Activated CD4-positive, CD25-positive, alpha-beta regulatory T cell (primary cell): ENCODE results near the gene WT1.

Experiments
- DNase-seq, 4 experiments: peaks; one replicate each; lab custom pipeline; 2025; lab: John Stamatoyannopoulos, UW

WT1 gene

DNA sequence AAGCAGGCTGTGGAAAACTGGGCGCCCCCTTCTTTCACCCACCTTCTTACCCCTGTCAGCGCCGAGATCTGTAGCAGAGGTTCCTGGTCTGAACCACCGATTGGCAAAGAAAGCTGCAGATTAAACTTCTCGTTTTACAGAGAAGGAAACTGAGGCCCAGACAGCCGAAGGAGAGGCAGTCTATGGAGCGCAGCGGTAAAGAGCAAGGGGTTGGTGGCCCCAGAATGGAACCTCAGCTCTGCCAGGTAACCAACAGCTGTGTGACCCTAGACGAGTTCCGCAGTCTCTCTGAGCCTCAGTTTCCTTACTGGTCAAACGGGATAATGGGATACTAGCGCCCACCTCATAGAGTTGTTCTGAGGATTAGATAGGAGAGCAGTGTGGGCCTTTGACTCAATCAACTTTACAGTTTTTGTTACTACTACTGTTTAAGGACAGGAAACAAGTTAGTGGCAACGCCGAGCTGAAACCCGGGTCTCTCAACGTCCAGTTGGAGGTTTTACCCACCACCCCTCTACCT is 3.1 kb upstream of the WT1 start:
- DNase-seq, result no peak

DNA sequence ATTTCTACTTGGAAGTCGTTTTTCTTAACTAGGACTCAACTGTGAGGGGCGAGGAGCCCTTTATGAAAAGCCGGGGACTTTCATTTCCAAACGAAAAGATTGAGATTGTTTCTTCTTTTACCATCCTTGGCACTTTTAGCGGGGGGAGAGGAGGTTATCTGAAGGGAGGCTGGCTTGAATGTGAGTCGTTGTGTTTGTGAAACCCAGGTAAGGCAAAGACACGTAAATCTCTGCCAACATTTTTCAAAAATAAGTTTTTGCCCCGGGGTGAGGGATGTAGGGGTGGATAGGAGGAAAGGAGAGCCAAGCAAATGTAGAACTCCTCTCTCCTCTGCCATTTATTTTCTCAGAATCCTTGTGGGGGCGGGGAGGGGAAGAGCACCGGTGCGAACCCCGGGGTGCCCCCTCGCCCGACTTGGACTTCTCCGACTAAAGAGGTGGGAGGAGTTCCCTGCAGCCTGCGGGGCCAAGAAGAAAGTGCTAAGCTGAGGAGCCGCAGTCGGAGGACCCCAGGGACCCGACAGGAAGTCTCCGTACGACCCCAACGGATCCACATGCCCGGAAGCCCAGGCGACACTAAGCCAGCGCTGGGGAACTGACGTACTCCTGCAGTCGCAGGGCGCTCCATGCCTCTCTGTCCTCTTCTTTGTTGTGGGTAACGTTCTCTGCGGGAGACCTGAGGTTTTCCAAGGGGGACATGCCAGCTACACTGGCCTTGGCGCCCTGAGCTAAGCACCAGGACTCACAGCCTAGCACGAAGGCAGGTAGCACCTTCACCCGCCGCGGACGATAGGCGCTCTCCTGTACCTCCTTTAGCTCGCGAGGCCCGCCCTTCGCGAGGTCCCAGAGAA is 2.4 kb upstream of the WT1 start:
- DNase-seq, result no peak

DNA sequence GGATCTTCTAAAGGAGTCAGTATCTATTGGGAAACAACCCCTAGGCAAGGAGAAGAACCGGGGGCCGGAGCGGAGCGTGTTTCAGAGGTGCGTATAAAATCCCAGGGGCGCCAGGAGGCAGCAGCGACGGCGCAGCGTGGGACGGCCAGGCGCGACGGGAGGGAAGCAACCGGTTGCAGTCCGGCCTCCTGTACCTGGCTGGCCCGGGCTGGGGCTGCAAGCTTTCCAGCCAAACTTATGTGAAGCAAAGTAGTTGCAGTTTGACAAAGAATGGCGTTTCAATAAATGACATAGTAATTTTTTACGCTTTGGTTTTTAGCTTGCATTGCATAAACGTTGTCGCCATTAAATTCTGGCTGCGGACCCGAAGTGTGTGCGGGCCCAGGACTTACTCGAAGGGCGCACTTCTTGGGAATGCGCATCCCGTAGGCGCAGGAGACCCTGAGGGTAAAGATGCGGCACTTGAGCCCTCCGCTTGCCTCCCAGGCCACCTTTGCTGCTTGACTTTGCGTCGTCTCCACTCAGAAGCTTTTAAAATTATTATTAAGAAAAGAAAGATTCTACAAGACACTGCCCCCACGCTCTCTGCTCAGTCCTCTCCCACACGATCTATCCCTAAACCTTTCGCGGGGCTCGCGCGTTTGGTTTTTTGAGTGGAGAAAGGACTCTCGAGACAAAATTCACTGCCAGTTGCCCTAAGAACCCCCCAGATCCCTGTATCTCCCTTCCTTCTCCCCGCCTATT is 1.6 kb upstream of the WT1 start:
- no peak for DNase-seq

DNA sequence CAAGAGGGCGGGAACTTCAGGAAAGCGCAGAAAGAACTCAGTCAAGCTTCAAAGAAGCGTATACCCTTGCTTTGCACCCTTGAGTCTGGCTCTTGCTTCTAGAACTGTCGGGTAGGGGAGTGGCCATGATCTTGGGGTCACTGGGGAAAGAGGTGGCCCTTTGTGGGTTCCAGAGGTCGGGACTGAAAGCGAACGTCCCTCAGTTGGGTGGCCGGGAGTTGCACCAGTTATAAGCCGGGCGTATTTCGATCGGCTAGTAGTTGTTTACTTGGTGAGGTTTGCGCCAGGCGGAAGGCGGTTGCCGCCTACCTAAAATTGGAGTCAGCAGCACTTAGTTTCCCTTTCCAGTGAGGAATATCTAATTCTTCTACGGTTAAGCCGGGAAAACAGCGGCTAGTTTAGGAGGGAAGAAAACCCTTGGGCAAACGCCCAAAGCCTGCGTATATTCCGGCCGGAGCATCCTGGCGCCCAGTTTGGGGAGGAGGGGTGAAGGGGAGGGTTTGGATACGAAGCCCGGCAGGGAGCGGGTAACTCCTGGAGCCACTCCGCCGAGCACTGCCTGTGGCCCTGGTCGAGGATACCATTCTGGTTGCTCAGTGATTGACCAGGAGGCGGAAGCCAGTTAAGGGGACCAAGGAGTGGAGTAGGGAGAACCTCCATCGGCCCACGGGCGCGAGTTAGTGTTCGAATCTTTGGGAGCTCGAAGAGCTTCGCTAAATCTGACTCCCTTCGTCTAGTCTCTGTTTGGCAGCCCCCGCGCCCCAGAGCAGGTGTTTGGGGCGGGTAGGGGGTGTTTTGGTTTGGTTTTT is 807 bp upstream of the WT1 start:
- no peak for DNase-seq

DNA sequence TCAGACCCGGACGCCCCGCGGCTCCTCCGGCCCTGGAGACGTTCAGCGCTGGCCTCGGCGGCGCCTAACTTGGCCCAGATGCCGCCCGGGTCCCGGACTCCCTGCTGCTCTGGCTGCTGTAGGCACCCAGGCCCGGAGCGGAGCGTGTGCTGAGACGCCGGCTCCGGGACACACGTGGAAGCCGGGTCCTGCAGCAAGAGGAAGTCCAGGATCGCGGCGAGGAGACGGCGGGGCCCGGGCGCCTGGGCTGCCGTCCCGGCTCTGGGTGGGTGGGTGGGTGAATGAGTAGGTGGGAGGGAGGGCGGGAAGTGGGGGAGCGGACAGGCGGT is 223 bp downstream of the WT1 start:
- DNase-seq, result no peak

DNA sequence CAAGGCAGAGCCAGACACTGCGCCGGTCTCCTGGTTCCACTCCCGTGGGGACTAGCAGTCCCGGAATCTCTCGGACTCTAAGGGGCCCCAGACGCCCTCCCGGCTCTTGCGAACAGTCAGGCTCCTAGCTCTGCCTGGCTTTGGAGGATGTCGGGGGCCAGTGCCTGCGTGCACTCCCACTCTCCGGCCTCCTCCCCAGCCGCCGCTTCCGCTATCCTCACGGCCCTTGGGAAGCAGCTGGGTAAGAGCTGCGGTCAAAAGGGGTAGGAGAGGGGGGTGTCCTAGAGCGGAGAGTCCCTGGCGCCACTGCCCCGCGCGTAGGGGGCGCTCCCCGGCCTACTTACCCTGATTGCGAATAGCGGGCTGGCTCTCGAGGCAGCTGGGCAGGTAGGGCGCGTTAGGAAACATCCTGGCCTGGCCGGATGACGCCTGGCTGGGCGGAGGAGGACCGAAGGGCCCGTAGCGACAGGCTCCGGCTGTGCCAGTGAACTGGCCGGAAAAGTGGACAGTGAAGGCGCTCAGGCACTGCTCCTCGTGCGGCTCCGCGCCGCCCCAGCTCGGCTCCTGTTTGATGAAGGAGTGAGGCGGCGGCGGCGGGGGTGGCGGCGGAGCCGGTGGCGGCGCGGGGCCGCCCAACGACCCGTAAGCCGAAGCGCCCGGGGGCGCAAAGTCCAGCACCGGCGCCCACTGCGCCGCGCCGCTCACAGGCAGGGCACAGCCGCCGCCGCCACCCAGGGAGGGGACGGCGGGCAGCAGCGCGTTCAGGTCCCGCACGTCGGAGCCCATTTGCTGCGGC is 785 bp downstream of the WT1 start:
- no peak for DNase-seq

DNA sequence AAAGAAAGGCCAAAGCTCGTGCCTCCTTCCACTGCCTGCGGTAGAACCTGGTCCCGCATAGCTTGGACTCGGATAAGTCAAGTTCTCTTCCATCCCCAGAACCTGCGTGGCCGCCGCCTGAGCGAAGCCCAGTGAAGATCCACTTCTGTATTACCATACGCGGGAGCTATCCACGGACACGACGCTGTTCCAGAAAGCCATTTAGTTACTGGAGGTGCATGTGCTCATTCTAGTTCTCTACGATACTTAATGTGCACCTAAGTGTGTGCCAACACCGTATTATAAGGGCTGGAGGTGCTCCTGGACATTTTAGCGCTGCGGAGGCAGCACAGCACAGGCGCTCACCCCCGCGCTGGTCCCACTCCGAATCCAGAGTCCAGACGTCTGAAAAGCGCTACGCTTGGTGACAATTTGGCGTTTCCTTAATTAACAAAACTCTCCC is 1.4 kb downstream of the WT1 start:
- no peak for DNase-seq

DNA sequence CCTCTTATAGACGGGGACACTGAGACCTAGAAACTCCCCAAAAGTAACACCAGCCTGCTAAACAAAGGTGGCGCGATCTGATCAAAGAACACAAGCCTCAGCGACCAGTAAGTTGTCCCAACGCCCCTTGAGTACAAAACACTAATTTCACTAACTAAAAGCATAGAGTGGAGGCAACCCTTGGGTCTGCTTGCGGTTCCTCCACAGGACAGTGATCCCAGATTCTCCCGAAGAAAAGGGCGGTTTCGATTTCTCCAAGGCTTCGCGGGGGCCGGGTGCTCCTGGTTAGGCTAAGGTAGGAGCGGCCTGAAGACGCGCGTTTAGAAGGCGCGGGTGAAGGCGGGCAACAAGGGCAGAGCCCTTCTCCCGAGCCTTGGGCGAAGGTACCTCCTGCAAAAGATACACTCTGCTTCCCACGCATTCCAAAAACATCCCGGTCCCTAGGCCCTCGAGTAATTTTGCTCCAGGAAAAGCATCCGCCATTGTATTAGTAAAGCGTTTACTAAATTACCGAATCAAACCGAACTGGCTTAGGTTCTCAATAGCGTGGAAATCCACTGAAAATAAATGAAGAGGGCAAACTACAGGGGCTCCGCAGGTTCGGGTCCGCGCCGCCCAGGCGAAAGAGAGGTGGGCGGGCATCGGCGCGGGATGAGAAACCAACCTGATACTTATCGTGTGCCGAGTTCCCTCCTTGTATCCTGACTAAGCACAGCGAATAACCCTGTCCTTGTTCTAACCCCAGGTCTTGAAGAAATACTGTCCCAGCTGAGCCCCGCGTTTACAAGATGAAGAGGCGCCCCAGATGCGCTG is 2.0 kb downstream of the WT1 start:
- DNase-seq, result no peak

DNA sequence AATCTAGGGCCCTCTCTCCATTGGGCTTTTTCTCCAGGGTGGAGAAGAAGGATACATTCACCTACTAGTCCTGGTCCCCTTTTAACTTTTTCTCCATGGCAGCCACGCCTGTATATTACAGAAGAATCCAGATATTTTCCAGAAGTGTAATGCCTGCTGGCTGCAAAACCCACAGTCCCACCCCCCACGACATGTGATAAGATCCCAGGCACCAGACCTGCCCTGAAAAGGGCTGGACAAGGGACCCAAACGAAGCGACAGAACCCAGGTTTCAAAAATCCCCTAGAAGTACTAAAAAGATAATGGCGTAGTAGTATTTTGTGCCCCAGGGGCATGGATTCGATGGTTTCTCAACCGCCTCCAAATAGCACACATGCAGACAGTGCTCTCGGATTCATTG is 2.8 kb downstream of the WT1 start:
- DNase-seq, result no peak

DNA sequence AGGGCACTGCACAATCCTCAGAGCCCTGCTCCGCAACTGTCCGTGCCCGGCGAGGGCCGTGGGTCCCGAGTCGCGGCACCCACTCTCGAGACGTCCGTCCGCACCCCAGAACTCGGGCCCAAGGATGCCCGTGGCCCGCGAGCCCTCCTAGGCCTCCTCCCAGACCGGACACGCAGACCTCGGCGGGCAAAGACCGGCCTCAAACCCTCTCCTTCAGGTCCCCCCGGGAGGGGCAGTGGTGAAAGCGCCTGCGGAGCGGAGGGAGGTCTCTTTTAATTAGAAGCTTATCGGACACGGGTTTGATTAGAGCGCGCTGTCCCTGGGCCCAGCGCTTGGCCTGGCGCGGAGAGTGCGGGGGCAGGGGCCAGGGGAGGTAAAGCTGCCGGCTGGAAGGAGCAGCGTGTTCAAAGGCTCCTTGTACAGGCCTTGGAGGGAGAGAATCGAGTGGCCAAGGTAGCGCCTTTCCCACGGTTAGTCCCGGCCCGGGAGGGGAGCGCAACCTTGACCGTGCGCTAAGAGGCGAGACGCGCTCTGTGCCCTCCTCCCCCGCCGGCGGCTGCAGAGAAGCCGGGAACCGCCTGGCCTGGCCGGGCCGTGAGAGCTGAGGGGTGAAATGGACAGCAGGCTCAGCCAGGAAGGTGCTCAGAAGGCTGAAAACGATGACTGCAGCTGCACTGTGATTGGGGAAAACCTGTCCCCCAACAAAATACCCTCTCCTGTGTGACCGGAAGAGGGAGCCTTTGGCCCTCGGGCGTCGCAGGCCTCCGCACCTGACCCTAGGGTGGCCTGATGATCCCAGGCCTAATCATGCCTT is 4.6 kb downstream of the WT1 start:
- DNase-seq, result no peak

DNA sequence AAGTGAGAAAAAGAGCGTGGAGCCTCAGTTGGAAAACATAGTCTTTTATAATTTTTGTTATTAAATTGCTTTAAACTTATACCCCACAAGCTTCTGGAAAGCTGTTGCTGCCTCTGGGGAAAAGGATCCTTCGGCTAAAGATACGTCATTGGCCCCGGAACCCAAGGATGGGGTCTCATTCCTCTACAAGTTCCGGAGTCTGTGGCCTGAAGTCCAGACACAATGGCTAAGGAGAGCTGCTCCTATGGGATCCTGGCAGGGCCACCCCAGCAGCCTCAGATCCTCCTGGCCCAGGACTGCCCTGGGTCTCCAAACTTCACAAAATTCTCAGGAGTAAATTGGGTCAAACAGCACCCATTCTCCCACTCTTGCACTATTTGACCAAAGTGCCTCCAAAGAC is 5.9 kb downstream of the WT1 start:
- DNase-seq, result no peak

DNA sequence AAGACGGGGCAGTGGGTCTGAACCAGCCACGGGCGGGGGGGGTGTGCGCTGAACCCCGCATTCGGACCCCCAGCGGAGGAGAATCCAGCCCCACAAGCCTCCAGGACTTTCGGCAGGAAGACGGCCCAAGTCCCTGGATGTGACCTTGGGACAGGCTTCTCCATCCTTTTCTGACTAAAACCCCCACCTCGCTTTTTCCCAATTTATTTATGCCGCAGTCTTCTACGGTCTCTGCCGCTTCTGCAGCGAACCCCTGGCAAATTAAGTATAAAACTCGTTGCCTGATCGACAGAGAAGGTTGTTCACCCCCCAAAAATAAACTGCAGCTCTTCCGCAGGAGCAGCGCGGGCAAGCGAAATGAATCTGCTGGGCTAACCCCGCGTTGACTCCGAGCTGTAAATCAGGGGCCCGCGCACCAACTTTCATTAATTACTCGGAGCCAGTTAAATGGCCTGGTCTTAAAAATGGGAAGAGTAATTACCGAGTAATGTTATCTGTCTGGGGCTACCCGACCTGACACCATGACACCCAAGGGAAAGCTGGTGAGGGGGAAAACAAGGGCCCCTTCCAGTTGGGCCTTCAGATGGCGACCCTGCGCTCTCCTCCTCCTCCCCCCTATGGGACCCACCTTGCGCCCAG is 6.6 kb downstream of the WT1 start:
- DNase-seq, result no peak

DNA sequence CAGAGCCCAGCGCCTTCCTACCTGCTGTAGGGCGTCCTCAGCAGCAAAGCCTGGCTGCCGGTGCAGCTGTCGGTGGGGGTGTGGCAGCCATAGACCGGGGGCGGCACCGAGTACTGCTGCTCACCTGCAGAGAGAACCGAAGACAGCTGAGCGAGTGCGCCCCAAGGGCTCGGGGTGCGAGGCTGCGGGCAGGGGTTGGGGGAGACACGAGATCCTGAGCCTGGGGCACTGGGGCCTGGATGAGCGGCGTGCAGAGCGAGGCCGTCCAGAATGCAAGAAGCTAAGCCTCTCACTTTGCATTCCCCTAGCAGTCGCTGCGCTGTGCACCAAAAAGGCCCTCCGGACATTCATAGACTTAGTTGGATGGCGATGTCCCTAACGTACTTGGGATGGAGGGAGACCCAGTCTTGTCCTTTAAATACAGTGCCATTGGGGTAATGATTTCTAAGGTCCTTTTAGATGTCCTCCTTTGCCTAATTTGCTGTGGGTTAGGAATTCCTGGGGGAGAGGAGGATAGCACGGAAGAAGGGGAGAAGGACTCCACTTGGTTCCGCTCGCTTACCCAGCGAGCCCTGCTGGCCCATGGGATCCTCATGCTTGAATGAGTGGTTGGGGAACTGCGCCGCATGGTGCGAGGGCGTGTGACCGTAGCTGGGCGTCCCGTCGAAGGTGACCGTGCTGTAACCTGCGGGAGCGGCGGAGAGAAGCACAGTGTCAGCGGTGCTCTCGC is 7.2 kb downstream of the WT1 start:
- DNase-seq, result no peak

DNA sequence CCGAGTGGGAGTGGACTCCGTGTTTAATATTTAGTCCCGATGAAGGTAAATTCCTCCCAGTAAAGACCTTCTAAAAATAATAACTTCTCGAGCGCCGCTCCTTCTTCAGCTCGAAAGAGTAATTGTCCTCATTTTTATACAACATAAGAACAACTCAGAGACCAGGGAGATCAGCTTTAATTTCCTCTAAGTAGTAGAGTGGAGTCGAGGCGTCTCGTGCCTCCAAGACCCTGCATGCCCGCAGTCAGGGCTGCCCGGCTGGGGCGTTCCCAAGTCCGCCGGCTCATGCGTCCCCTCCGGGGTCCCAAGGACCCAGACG is 7.8 kb downstream of the WT1 start:
- no peak for DNase-seq

DNA sequence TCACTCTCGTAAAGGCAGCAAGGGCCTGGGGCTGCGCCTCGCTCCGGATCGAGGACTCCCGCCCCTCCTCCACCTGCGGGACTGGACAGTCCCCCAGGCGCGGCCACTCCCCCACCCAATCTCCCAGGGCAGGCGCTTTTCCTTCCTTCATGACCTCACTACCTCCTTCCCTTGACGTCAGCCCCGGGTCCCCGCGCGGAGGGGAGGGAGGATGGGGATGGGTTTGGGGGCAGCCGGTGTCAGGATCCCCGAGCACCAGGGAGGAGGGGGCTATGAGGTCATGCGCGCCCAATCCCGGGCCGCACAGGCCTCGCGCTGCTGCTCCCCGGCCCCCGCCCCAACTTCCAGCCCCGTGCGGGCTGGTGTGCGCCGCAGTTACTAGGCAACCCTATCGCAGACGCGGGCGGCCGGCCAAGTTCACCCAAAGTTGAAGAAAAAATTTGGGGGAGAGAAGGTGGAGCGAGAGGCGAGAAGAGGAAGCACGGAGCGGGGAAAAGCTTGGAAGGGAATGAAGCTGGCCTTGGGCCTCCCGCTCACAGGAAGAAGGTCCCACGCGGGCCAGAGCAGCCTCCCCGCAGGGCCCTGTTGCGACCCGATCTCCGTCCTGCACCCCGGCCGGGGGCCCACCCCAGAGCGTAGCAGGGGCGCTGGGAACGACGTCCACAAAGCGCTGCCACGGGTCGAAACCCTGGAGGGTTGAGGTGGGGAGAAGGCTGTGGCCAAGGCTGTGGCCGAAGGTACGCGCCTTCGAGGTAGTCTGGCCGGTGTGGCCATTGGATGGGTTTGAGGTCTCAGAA is 8.3 kb downstream of the WT1 start:
- no peak for DNase-seq

DNA sequence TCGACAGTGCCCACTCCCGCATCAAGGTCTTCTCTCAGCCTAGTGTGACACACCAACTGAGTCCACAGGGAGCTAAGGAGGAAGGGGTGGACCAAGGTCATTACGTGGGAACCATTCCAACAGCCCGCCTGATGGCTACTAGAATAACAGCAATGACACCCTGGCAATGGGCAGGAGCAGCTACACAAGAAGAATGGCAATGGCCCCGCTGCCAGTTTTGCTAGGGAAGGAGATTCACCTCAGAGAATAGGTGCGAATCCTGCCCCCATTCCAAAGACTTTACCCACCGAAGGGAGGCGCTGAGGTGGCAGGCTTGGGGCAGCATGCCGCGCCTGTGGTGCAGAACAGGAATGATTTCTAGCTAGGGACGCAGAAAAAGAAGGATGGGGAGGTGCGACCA is 9.1 kb downstream of the WT1 start:
- DNase-seq, result no peak

DNA sequence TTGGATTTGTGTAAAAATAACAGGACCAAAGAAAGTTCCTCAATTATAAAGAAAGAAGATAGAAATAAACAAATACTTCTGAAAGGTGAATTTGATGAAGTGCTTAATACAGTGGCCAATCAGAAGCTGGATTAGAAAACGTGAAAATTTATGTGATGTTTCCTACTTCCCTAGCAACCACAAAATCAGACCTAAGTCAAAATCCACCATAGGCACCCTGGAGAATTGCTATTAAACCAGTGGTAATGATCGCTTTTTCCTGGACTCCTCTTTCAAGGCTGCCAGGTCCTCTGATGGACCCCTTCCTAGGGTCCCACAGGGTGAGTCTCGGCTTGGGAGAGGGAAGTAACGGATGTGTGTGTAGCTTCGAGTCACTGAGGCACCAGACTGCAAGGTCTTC is 9.6 kb downstream of the WT1 start:
- no peak for DNase-seq

DNA sequence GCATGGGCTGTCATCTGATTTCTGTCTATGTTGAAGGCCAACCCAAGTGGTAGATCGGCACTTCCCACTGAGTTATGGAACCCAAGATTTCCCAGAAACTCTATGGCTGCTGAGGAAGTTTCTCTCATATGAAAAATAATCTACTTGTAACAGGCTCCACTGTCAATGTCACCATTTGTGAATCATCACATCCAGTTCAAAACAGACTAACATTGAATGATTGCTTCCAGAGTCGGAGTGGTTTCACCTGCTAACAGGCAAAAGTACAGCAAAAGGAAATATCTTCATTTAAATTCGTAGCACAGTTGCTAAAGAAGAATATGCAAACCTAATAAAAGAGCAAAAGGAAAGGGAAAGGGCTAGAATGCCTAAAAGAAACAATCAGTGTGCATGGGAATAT is 12.8 kb downstream of the WT1 start:
- no peak for DNase-seq
